AG09309 (cell line): Measurements from ENCODE around the gene FOXA2.

Experiments used
- DNase-seq: peaks from one replicate; pipeline ENCODE4 v3.0.0-alpha.2; 2010; ENCODE audit warnings: low read depth
- H3K4me3 ChIP-seq: 2 replicates; pipeline ENCODE4 v1.5.1; 2011; ENCODE audit warnings: mild to moderate bottlenecking, low read depth, low read length, moderate library complexity; ENCODE audit not compliant: control insufficient read depth
- TF ChIP-seq, protein P1 (sequence below): IDR thresholded peaks from 2 replicates; pipeline ENCODE4 v1.5.1; 2011; ENCODE audit warnings: mild to moderate bottlenecking, low read depth, low read length, inconsistent platforms; ENCODE audit not compliant: insufficient read depth, control insufficient read depth; ENCODE audit errors: missing control alignments

FOXA2 gene

DNA sequence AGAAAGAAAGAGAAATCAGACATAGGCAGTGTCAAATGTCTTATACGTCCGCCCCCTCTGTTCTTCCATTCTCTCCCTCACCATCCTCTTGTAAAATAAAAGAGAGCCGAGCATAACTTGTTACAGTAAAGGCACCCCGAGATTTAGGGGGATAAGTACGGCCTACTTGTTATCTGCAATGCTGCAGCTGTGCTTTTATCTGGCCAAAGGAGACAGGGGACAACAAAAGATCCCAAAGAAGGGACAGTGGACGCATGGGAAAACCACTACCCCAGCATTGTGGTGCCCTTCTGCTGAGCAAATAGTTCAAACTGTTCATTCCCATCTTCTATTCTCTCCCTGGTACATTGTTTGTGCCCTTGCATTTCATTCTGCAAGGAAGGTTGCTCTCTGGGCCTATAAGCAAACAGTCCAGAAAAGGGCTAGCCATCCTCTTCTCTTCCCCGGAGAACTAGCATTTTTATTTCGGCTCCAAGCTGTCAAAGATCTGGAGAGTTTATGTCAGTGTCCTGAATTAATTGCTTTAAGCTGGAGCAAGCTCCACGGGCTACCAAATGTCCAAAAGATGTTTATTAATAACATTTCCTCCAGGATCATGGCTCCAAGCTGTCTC is 22.3 kb downstream of the FOXA2 start:
- no peak for DNase-seq
- no peak overlapping the region for H3K4me3 ChIP-seq
- TF ChIP-seq, protein P1, sequence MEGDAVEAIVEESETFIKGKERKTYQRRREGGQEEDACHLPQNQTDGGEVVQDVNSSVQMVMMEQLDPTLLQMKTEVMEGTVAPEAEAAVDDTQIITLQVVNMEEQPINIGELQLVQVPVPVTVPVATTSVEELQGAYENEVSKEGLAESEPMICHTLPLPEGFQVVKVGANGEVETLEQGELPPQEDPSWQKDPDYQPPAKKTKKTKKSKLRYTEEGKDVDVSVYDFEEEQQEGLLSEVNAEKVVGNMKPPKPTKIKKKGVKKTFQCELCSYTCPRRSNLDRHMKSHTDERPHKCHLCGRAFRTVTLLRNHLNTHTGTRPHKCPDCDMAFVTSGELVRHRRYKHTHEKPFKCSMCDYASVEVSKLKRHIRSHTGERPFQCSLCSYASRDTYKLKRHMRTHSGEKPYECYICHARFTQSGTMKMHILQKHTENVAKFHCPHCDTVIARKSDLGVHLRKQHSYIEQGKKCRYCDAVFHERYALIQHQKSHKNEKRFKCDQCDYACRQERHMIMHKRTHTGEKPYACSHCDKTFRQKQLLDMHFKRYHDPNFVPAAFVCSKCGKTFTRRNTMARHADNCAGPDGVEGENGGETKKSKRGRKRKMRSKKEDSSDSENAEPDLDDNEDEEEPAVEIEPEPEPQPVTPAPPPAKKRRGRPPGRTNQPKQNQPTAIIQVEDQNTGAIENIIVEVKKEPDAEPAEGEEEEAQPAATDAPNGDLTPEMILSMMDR = no peak

DNA sequence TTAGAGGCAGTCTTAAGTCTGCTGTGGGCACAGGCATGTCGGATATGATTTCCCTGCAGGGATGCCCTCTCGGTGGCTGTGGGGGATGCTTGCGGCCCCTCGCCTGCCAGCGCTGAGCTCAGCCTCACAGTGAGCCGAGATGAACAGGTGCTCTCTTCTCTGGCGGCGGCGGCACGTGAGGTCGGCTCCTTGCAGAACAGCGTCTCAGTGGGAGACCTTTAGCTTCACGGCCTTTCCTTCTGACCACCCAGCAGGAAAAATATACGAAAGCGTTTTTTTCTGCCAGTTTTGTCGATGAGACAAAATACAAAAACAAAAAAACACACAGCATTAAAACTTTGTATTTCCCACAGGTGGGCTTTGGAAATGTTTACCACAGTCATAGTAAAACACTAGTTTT is 23.6 kb downstream of the FOXA2 start:
- TF ChIP-seq, protein P1 = no peak
- no peak overlapping the region for H3K4me3 ChIP-seq
- no peak for DNase-seq

DNA sequence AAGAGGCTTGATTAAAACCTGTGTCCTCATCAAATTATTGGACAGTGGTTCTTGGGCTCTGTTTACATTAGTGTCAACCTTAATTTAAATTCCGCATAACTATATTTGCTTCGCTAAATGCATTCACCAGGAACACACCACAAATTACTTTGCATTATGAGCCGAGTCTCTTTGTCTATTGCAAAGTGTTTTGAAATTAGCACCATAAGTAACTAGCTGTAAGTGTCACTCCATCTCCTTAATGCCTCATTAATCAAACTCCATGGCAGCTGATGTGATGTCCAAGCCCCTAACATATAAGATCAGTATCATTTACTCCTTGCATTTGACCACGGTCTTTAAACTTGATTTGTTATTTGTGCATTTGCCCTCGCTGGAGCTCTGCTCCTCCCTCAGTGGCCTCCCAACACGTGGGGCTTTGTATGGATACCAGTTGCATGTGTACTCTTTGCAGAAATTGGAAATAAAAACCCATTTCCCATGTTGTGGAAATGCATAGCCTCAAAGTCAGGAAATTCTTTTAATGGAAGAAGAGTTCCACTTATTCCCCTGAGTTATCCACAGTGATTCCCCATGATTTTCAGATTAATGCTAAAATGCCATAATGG is 24.6 kb downstream of the FOXA2 start:
- TF ChIP-seq, protein P1 = no peak
- no peak for DNase-seq
- no peak overlapping the region for H3K4me3 ChIP-seq

DNA sequence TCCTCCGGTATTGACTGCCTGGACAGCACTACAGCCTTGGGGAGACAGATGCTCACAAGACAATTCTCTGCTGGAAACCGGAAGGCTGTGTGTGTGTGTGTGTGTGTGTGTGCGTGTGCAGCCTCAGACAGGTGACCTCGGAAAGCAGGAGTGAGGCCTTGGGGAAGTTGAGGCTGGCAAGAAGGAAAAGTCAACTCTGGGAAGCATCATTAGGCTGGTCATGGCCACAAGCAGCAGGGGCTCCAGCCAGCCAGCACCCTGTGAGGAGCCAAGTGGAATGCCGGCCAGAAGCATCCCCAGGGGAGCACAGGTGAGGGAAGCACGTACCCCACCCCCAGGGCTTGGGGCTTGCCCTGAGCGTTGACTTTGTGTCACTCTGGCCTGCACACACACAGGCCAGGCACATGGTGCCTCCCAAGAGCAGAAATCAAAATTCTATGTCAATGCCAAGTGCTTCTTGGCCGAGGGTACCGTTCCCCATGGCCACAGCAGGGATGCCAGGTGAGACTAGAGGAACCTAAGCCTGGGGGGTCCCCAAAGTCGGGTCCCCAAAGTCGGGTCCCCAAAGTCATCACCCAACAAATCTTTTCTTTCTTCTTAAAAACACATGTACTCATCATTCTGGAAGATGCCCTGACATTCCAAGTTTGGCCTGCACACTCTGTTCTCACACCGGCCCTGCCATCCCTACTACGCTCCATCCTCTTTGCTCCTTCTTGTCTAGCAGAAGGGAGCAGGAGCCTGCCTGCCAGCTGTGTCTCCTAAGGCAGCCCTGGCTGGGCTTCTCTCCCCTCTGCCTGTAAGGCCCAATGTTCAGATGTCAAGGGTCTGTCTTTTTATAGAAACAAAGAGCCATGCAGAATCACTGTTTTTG is 26.7 kb downstream of the FOXA2 start:
- no peak for DNase-seq
- TF ChIP-seq, protein P1 = no peak
- H3K4me3 ChIP-seq = no peak overlapping the region

DNA sequence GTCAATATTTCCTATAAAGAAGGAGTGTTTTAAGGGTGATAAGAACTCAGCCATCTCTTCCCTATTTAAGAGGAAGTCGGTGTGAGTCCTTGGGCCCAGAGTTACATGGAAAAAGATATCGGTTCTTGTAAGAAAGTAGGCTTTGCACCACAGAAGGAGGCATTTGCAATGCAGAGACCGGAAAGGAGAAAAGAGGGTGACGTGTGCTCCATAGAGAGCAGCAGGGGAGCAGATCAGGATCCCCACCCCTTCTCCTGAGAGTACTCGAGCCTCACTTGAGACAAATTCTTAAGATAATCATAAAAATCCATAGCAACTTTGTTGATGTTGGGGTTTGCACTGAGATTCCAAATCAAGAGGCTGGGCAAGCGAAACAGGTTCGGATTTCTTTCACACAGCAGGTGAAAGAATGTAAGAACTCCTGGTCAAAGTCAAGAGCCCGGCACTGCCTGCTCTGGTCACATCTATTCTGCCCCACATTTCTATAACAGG is 27.8 kb downstream of the FOXA2 start:
- no peak for DNase-seq
- no peak overlapping the region for H3K4me3 ChIP-seq
- TF ChIP-seq, protein P1 = no peak

DNA sequence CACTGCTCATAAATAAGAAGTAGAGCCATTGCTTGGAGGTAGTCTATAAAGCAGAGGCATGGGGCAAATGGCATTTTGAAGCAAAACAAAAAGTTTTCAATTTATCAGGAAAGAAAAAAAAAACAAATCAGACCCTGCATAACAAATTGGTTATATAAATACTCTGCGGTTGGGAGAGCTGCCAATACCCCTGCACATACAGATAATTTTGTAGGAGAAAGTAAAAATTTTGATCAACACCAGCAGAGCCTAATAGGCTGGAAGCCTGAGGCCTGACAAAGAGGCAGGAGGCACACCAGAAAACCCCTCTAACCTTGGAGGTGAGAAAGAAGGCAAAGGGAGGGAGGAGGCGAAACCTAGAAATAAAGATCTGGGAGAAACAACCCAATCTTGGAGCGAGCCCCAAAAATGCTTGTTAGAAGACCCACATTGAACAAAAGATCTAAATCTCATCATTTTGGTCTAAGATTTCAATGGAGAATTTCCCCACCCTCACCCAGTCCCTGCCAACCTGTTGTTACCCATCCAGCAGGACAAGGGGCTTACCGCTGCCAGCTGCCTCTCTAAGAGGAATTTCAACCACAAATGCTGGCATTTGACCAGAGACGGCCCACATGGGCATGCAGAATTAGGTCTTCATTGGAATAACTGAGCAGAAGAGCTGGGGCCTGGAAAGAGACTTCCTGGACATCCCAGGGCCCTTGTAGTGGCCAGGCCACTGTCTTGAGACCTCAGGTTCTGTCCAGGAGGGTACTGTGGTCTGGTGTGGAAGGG is 28.4 kb downstream of the FOXA2 start:
- TF ChIP-seq, protein P1 = no peak
- H3K4me3 ChIP-seq = no peak overlapping the region
- no peak for DNase-seq
